Activated CD8-positive, alpha-beta memory T cell treated with anti-CD3 and anti-CD28 coated beads, Interleukin-2, amount 10 ng/mL, durations not matched to agents 7 days and 5 days (primary cell): Measurements from ENCODE around the gene CADPS. TPM values are rescaled to one million over a fixed set of nuclear protein-coding genes. Genes with fewer than 3 reads are reported as not detected.

Experiments used
- ATAC-seq: fragments of 150-1000 bp; cut with Tn5 transposase; one replicate; pipeline ENCODE4 v1.10.0; 2021; ENCODE audit warnings: moderate library complexity
- CTCF ChIA-PET: fragments of 350-600 bp; sonication (Branson Sonifier 250); formaldehyde crosslinking; loops from one replicate; lab custom pipeline; 2021; ENCODE audit warnings: antibody characterized with exemption; lab: Charles Lee
- DNase-seq: peaks from one replicate; pipeline ENCODE4 v3.0.0-alpha.2; 2020
- H3K27ac Mint-ChIP-seq: one replicate; pipeline ENCODE4 v1.8.0; 2021; ENCODE audit warnings: mild to moderate bottlenecking, mixed read lengths
- H3K27me3 Mint-ChIP-seq: one replicate; pipeline ENCODE4 v1.8.0; 2021; ENCODE audit warnings: mixed read lengths
- H3K36me3 Mint-ChIP-seq: one replicate; pipeline ENCODE4 v1.8.0; 2021; ENCODE audit warnings: mild to moderate bottlenecking, mixed read lengths
- H3K4me1 Mint-ChIP-seq: one replicate; pipeline ENCODE4 v1.8.0; 2021; ENCODE audit warnings: mixed read lengths
- H3K4me3 Mint-ChIP-seq: one replicate; pipeline ENCODE4 v1.8.0; 2021; ENCODE audit warnings: mild to moderate bottlenecking, moderate library complexity, mixed read lengths
- H3K9me3 Mint-ChIP-seq: one replicate; pipeline ENCODE4 v1.8.0; 2022; ENCODE audit warnings: low read depth, mixed read lengths
- total RNA-seq, 2 experiments: library from RNA; stranded (reverse); gene quantifications; one replicate each; pipeline ENCODE4 v1.2.3, GENCODE V29; 2021

CADPS gene
- total RNA-seq, 2 experiments from 2014 or later: not detected

DNA sequence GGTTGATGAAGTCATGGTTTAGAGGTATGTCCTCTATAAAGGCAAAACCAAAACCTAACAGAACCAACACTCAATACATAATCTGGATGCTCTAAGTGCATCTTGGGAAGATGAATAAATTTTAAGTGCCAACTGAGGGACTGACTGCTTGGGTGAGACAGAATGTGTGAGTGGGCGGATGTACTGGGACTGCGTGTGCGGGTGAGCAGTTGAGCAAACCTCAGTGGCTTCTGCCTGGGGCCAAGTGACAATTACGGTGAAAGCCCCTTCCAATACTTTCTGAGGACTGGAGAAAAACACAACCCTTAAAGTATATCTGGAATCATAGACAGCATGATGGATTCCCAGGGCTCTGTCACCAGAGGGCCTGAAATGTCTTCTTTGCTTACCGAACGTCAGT, 421.8 kb downstream of the CADPS start:
- Mint-ChIP-seq H3K36me3 (no peaks in the 10 kb centered on the region), H3K4me3 (no peak overlapping the region), H3K9me3 (no peaks in the 10 kb centered on the region), H3K27ac (no peak overlapping the region), H3K27me3 (peaks cover 7% of the 10 kb centered on the region), H3K4me1 (peaks cover 3% of the 10 kb centered on the region)
- CTCF ChIA-PET: no interaction called here
- DNase-seq (no peak), ATAC-seq (no peak)

DNA sequence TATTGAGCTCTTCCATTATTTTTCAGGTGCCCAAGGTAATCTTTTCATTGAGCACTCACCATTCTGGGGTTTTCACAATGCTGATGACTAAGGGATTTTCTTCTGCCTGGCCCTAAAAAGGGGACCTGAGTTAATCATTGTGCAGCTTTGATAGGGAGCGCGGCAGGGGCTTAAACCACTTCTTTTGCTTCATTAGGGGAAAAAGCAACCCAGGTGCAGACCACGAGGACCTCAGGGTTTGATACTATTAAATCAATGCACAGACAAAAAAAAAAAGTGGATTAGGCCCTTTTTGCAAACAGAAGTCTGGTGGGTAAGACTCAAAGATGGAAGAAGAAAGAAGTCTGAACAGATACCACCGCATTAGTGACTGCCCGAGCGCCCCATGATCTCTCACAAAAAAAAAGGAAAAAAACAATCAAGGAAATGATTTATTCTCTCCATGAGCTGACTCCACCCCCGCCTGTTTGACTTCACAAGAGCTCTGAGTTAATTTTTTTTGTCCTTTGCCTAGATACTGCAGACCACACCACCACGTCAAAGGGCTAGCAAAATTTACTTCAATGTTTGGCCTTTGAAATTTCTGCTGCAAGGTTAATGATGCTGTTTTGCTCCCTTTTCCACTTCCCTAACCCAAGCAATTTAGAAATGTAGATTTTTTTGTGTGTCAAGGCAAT, 423.9 kb downstream of the CADPS start:
- CTCF ChIA-PET: no interaction called here
- Mint-ChIP-seq H3K27ac (no peak overlapping the region), H3K9me3 (no peaks in the 10 kb centered on the region), H3K27me3 (peaks cover 3% of the 10 kb centered on the region), H3K4me3 (no peak overlapping the region), H3K4me1 (peaks cover 9% of the 10 kb centered on the region), H3K36me3 (no peaks in the 10 kb centered on the region)
- ATAC-seq: no peak
- no peak for DNase-seq

DNA sequence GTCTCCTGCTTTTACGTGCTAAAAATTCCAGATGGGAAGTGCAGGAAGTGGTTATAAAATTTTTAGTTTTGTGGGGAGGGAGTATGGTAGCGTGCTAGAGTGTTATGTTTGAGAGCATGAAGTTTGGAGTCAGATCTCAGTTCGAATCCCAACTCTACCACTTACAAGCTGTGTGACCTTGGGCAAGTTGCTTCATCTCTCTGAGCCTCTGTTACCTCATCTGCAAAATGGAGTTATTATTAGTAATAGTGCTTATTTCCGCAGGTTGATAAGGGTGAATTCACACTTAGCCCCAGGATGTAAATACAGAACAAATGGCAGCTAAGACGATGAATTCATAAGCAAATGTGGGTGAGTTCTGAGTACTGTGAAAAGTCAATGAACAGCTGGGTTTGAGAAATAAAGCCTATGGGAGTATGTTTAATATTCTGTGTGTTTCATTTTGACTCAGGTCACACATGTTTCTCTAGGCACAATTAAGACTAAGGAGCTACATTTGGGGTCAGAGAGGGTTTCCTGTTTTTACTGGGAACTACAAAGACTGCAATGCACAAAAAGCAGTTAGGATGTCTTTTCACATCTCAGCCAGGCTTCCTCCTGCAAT, 428.8 kb downstream of the CADPS start:
- no peak overlapping the region for H3K27ac Mint-ChIP-seq
- ATAC-seq (no peak), DNase-seq (no peak)
- no peaks in the 10 kb centered on the region for H3K9me3 Mint-ChIP-seq
- H3K27me3 Mint-ChIP-seq: no peaks in the 10 kb centered on the region
- no peaks in the 10 kb centered on the region for H3K36me3 Mint-ChIP-seq
- no peak overlapping the region for H3K4me3 Mint-ChIP-seq
- H3K4me1 Mint-ChIP-seq: peaks cover 18% of the 10 kb centered on the region
- CTCF ChIA-PET: no interaction called here

DNA sequence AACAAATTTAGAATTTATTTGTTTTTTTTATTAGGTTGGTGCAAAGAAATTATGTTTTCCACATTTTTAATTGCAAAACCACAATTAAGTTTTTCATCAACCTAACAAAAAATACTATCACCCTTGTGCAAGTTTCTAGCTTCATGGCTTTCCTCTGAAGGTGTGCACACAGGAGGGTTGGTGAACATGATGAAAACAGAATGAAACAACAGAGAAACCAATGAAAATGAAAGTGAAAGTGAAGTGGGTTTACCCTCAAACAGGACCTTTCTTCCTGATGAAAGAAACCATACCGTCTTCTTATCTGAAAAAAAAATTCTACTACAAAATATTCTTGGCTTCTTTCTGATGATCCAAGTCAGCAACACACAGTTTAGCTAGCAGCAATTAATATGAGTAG, 429.9 kb downstream of the CADPS start:
- Mint-ChIP-seq H3K27ac (peak overlapping the region; percentile 63), H3K36me3 (no peaks in the 10 kb centered on the region), H3K9me3 (no peaks in the 10 kb centered on the region), H3K27me3 (no peaks in the 10 kb centered on the region), H3K4me1 (peaks cover 18% of the 10 kb centered on the region), H3K4me3 (peak overlapping the region; percentile 32)
- CTCF ChIA-PET: interaction anchor here (0.6 to 0.7 kb wide), 3 partner anchors 8 to 66 kb away, joined by 3 to 4 read pairs (median 4); no protein-coding TSS in a partner anchor
- ATAC-seq: peak; percentile 57
- DNase-seq: no peak

DNA sequence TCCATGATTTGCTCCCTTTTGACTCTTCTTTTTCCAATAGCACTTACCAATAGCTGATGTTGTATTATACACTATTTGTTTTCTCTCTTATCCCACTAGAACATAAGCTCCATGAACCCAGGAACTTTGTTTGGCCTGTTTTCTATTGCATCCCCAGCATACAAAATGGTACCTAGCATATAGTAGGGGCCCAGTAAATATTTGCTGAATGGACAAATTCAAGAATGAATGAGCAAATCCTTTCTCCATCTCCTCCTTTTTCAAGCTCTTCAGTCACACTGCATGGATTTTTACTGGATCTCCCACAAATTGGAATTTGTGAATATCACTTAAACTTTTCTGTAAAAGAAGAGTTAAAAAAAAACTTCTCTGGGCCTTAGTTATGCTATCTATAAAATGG, 435.2 kb downstream of the CADPS start:
- Mint-ChIP-seq H3K9me3 (no peaks in the 10 kb centered on the region), H3K4me1 (peaks cover 1% of the 10 kb centered on the region), H3K36me3 (no peaks in the 10 kb centered on the region), H3K27ac (no peak overlapping the region), H3K4me3 (no peak overlapping the region), H3K27me3 (peaks cover 8% of the 10 kb centered on the region)
- DNase-seq (no peak), ATAC-seq (no peak)
- CTCF ChIA-PET: no interaction called here

DNA sequence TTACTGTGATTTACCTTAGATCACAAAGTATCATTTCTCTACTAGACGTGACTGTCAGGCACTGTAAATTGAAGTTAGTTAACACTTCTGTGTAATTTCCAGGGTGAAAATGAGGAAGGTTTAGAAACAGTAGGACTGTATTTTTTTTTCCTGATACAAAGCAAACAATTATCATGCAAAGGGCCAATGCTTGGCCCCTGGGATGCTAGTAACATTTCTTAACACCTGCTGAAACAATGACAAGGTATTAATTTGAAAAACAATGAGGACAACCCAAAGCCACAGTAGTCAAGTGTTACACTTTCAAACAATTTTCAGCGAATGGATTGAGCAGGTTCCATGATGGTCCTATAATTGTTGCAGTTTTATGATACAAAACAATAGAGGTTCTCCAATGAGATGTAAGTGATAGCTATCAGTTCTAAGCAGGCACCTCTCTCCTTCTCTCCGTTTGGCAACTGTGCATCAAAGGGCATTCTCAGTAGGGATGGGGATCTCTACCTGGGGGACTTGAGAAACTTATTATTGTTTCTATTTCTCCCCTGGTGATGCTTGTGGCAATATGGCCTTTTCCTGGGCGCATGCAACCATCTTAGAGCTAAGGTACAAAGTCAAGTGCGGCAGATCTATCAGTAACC, 435.9 kb downstream of the CADPS start:
- CTCF ChIA-PET: no interaction called here
- Mint-ChIP-seq H3K36me3 (no peaks in the 10 kb centered on the region), H3K27ac (no peak overlapping the region), H3K27me3 (peaks cover 11% of the 10 kb centered on the region), H3K4me3 (no peak overlapping the region), H3K9me3 (no peaks in the 10 kb centered on the region), H3K4me1 (no peaks in the 10 kb centered on the region)
- ATAC-seq (no peak), DNase-seq (no peak)

DNA sequence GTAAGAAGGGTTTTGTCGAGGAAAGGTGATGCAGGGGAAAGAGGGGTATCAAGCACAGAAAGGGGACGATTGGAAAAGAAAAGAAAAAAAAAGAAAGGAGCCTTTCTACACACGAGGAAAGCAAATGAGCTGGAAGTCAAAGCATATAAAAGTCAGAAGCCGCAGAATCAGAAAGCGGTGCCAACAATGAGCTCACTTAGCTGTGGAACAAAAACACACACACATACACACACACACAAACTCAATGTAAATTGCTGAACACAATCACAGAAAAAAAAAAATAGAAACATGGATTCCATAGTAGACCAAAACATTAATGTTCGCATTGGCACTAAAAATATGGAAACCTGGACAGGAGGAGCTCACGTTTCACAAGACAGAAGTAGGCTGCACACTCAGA, 438.4 kb downstream of the CADPS start:
- DNase-seq (no peak), ATAC-seq (no peak)
- Mint-ChIP-seq H3K27ac (no peak overlapping the region), H3K9me3 (no peaks in the 10 kb centered on the region), H3K4me3 (no peak overlapping the region), H3K36me3 (no peaks in the 10 kb centered on the region), H3K27me3 (peaks cover 11% of the 10 kb centered on the region), H3K4me1 (no peaks in the 10 kb centered on the region)
- CTCF ChIA-PET: interaction anchor here (0.8 kb wide), 1 partner anchor 8 kb away, joined by 3 read pairs; no protein-coding TSS in a partner anchor

DNA sequence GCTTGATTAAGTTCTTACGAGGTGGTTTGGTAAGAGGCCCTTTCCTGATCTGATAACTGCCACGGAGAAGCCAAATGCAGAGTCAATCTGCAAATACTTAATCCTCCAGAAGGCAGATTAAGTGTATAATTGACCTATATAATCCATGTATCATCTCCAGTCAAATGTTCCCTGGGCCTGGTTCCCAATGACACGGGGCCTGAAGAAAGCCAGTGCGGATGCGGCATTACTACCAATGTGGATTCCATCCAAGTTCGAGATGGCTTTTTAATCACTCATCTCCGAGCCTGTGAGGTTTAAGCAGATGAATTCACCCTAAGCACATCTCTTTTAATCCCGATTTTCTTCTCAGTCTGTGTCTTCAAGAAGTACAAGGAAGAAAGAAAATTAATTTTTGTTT, 441.8 kb downstream of the CADPS start:
- no peak overlapping the region for H3K4me3 Mint-ChIP-seq
- H3K27ac Mint-ChIP-seq: no peak overlapping the region
- no peaks in the 10 kb centered on the region for H3K9me3 Mint-ChIP-seq
- H3K27me3 Mint-ChIP-seq: peaks cover 14% of the 10 kb centered on the region
- H3K36me3 Mint-ChIP-seq: no peaks in the 10 kb centered on the region
- H3K4me1 Mint-ChIP-seq: no peaks in the 10 kb centered on the region
- CTCF ChIA-PET: no interaction called here
- ATAC-seq (no peak), DNase-seq (no peak)

DNA sequence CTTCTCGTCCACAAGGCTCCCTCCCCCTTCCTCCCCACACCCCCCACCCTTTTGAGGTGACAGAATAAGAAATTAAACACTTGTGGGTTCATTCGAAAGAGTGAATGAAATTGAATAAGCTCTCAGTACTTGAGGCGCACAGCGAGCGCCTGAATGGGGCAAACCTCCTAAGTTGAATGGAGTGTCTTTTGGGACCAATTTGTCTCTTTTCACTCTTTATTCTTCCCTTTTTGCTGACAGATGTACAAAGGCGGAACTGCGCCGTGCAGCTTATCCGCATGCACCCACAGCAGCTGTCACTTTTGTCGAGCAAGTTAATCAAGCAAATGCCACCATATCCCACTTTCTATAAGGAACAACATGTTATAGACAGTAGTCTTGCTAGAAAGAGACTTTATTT, 454.0 kb downstream of the CADPS start:
- Mint-ChIP-seq H3K4me3 (no peak overlapping the region), H3K27ac (no peak overlapping the region), H3K27me3 (no peaks in the 10 kb centered on the region), H3K9me3 (no peaks in the 10 kb centered on the region), H3K36me3 (no peaks in the 10 kb centered on the region), H3K4me1 (no peaks in the 10 kb centered on the region)
- ATAC-seq (no peak), DNase-seq (no peak)
- CTCF ChIA-PET: no interaction called here

DNA sequence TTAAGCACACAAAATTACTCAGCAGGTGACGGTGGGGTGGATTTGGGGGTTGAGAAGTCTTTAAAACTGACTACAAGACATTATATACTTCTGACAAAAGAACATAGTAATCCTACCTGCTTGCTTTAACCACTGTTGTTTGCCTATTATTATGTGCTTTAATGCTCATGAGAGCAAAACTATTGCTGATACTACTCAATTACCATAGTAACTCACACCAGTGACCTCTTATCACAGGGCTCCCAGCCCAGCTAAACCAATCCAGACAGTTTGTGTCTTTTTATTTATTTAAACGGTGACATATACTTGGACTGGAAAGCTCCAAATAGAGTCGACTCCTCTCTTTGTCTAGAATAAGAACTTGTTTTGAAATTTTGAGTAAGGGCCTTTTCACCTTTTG, 459.1 kb downstream of the CADPS start:
- H3K27ac Mint-ChIP-seq: no peak overlapping the region
- CTCF ChIA-PET: no interaction called here
- H3K4me1 Mint-ChIP-seq: no peaks in the 10 kb centered on the region
- H3K36me3 Mint-ChIP-seq: no peaks in the 10 kb centered on the region
- H3K4me3 Mint-ChIP-seq: no peak overlapping the region
- DNase-seq: no peak
- ATAC-seq: no peak
- H3K9me3 Mint-ChIP-seq: no peaks in the 10 kb centered on the region
- H3K27me3 Mint-ChIP-seq: no peaks in the 10 kb centered on the region

DNA sequence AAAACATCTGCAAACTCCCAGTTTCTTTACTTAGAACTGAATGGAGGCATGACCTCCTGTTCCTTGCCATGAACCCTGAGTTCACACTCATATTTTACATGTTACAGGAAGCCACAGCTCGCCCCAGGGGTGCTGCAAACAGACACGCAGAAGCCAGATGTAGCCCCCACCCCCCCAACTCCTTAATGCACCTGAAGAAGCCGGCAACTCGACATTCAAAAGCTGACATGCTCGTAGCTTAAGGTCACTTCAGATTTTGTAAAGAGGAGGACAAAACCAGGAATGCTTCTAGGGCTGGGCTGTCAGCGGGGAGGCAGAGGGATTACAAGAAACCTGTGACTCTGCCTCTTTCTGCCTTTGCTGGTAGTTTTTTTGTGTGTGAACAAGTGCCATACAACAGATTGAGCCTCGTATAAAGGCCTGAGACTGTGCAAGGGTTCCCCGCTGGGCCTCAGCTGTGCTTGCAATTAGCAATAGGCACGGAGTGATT, 459.9 kb downstream of the CADPS start:
- Mint-ChIP-seq H3K4me3 (no peak overlapping the region), H3K27me3 (no peaks in the 10 kb centered on the region), H3K27ac (no peak overlapping the region), H3K36me3 (no peaks in the 10 kb centered on the region), H3K4me1 (no peaks in the 10 kb centered on the region), H3K9me3 (no peaks in the 10 kb centered on the region)
- CTCF ChIA-PET: no interaction called here
- no peak for ATAC-seq
- DNase-seq: no peak

DNA sequence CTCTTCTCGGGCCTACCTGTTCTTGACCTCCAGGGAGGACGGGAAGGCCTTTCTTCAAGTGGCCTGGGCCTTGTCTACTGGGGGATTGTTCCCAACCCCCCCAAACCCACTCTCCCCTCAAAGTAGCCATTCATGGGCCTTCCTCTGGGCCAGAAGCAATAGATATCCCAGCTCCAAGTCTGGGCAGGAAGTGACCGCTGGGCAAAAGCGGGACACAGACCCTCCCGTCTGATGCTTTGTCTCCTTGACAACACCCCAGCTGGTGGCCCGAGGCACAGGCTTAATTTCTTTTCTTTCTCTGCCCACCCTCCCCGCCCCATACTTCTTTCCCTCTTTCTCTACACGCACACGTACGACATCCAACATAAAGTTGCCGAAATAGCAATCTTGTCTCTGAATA, 460.4 kb downstream of the CADPS start:
- no peak for DNase-seq
- Mint-ChIP-seq H3K36me3 (no peaks in the 10 kb centered on the region), H3K4me1 (no peaks in the 10 kb centered on the region), H3K27ac (no peak overlapping the region), H3K27me3 (peaks cover 5% of the 10 kb centered on the region), H3K9me3 (no peaks in the 10 kb centered on the region), H3K4me3 (no peak overlapping the region)
- no peak for ATAC-seq
- CTCF ChIA-PET: no interaction called here

DNA sequence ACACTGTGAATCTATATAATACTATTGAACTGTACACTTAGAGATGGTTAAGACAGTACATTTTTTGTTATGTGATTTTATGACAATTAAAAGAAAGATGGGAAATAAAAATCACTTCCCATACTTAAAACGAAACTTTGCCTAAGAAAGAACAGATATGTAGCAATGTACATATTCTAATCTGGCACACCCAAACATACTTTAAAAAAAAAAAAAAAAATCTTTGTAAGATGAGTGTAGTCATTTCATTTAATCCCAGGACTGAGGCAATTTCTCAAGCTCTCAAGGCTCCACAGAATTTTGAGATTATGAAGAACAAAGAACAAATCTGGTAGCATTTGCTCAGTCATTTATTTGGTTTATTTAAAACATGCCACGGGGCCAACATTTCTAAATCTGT, 461.5 kb downstream of the CADPS start:
- Mint-ChIP-seq H3K4me1 (no peaks in the 10 kb centered on the region), H3K27me3 (peaks cover 5% of the 10 kb centered on the region), H3K4me3 (no peak overlapping the region), H3K27ac (no peak overlapping the region), H3K36me3 (no peaks in the 10 kb centered on the region), H3K9me3 (no peaks in the 10 kb centered on the region)
- CTCF ChIA-PET: no interaction called here
- DNase-seq: no peak
- ATAC-seq: no peak

DNA sequence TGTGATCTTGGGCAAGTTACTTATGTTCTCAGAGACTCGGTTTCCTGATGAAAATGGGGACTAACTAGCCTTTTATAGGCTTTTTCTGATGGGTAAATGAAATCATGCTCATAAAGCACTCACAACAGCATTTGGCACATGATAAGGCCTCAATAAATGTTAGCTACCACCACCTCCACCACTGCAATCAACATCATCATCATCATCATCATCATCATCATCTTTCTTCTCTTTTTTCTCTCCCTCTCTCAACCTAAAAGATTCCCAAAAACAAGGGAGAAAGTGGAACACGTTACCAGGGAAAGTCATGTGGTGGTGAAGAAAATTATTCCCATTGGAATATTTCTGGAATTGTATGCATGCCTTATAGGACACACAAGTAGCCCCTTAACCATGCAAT, 468.3 kb downstream of the CADPS start:
- DNase-seq (no peak), ATAC-seq (no peak)
- Mint-ChIP-seq H3K27me3 (peaks cover 17% of the 10 kb centered on the region), H3K4me3 (no peak overlapping the region), H3K36me3 (no peaks in the 10 kb centered on the region), H3K4me1 (no peaks in the 10 kb centered on the region), H3K27ac (no peak overlapping the region), H3K9me3 (no peaks in the 10 kb centered on the region)
- CTCF ChIA-PET: no interaction called here
